Immature natural killer cell (primary cell): ENCODE data around the gene SLC22A23. TPM values are rescaled to one million over a fixed set of nuclear protein-coding genes. Genes with fewer than 3 reads are reported as not detected.

ENCODE experiments used
- DNase-seq, 3 donors: peaks; one replicate each; pipeline ENCODE4 v3.0.0; 2022; ENCODE audit warnings: mixed read lengths in 1 of 3
- H3K27ac Mint-ChIP-seq, 6 donors: one replicate each; pipeline ENCODE4 v1.8.0; 2020; ENCODE audit warnings: mixed read lengths in 6 of 6, mild to moderate bottlenecking in 5 of 6, inconsistent platforms in 4 of 6, moderate library complexity in 3 of 6
- H3K27me3 Mint-ChIP-seq, 3 donors: one replicate each; pipeline ENCODE4 v1.8.0; 2020 to 2021; ENCODE audit warnings: low read depth in 3 of 3, mild to moderate bottlenecking in 3 of 3, mixed read lengths in 3 of 3, moderate library complexity in 3 of 3, inconsistent platforms in 1 of 3
- H3K36me3 Mint-ChIP-seq, 3 donors: one replicate each; pipeline ENCODE4 v1.8.0; 2020; ENCODE audit warnings: mixed read lengths in 3 of 3, inconsistent platforms in 2 of 3, mild to moderate bottlenecking in 2 of 3
- H3K4me1 Mint-ChIP-seq, 2 donors: one replicate each; pipeline ENCODE4 v1.8.0; 2020; ENCODE audit warnings: inconsistent platforms in 2 of 2, mild to moderate bottlenecking in 2 of 2, mixed read lengths in 2 of 2, moderate library complexity in 1 of 2
- H3K4me3 Mint-ChIP-seq, 5 donors: one replicate each; pipeline ENCODE4 v1.8.0; 2020; ENCODE audit warnings: mild to moderate bottlenecking in 5 of 5, mixed read lengths in 5 of 5, inconsistent platforms in 3 of 5, moderate library complexity in 3 of 5
- H3K9me3 Mint-ChIP-seq, 6 donors: one replicate each; pipeline ENCODE4 v1.8.0; 2020; ENCODE audit warnings: mild to moderate bottlenecking in 6 of 6, mixed read lengths in 6 of 6, inconsistent platforms in 4 of 6, moderate library complexity in 3 of 6
- polyA plus RNA-seq, 3 donors: library from polyadenylated mRNA; unstranded; fragments of 300-500 nt; fragmentation: Illumina TruSeq; gene quantifications; one replicate each; pipeline ENCODE4 v1.2.3, GENCODE V29; 2021

The SLC22A23 gene
- polyA plus RNA-seq, 3 donors from 2014 or later: 0.14 to 0.21 TPM; not detected in 1

GRCh38 chr6:3426927-3427686 lies 29.7 kb downstream of the SLC22A23 start:
- H3K9me3 Mint-ChIP-seq: no peaks in the 10 kb centered on the region
- no peak overlapping the region for H3K27ac Mint-ChIP-seq
- no peaks in the 10 kb centered on the region for H3K4me1 Mint-ChIP-seq
- no peak for DNase-seq
- peaks cover 6 to 9% (median 9%) of the 10 kb centered on the region in 3 donors for H3K27me3 Mint-ChIP-seq
- H3K4me3 Mint-ChIP-seq: no peak overlapping the region
- H3K36me3 Mint-ChIP-seq: no peaks in the 10 kb centered on the region

DNA sequence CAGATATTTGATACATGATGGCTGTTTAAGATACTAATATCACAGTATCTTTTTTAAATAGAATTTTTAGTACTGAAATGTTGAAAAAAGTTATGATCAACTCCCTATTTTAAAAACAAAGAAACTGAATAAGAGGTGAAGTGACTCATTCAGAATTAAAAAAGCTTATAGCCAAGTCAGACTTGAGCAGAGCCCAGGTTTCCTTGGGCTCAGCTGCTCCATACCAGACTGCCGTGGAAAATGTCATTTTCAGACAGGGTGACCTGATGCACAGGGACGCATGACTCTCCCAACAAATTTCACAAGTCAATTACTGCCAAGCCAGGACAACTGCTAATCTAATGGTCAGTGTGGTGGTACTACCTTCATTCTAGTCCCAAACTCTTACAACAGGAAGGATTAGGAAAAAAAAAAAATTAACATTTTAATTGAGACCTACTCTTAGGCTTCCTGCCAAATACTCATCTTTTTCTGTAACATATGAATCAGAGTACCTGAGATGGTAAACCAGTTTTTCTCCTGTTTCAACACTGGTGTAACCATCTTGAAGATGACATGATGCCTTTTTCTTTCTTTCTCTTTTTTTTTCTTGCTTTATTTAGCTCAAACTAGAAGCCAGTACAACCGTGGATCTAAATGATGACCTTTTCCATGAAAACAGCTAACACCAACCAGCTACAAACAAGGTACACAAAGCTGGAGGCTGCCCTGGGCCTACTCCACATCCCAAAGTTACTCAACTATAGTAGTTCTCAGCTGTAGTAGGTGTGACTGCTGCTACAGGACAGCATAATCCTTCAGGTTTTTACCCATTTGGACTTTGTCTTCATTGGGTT lies 30.5 kb downstream of the SLC22A23 start:
- DNase-seq: no peak
- Mint-ChIP-seq H3K4me3 (no peak overlapping the region), H3K4me1 (no peaks in the 10 kb centered on the region), H3K27ac (no peak overlapping the region), H3K9me3 (no peaks in the 10 kb centered on the region), H3K27me3 (peaks cover 4 to 9% (median 7%) of the 10 kb centered on the region in 3 donors), H3K36me3 (no peaks in the 10 kb centered on the region)

GRCh38 chr6:3425574-3425973 lies 31.3 kb downstream of the SLC22A23 start:
- peaks cover 4 to 9% (median 7%) of the 10 kb centered on the region in 3 donors for H3K27me3 Mint-ChIP-seq
- H3K4me1 Mint-ChIP-seq: no peaks in the 10 kb centered on the region
- H3K27ac Mint-ChIP-seq: no peak overlapping the region
- H3K36me3 Mint-ChIP-seq: no peaks in the 10 kb centered on the region
- no peak for DNase-seq
- H3K4me3 Mint-ChIP-seq: no peak overlapping the region
- no peaks in the 10 kb centered on the region for H3K9me3 Mint-ChIP-seq

DNA sequence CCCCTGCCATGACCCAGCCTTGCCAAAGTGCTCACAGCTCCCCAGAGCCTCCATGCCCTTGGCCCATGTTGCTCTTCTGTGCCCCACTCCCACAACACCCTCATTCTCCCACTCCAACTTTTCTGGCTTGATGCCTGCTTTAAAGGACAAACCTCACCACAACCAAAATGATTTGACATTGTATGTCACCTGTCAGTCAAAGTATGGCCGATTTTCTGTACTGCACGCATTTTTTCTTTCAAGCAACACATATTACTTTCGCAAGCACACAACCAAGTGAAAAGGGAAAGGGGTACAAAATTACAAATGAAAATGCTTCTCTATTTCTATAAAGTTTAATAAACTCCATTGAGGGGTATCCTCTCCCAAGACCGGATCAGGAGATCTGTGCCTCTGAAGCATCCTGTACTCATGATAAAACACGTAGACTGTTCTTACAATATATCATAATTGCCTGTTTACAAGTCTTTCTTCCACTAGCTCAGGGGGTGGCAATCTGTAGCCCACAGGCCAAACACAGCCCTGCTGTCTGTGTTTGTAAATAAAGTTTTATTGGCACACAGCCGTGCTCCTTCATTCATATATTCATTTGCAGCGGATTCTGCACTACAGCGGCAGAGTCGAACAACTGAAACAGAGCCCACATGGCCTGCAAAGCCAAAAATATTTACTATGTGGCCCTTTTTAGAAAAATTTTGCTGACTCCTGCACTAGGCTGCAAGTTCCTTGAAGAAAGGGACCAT lies 32.5 kb downstream of the SLC22A23 start:
- Mint-ChIP-seq H3K27me3 (peaks cover 4 to 7% (median 5%) of the 10 kb centered on the region in 3 donors), H3K4me1 (no peaks in the 10 kb centered on the region), H3K27ac (no peak overlapping the region), H3K4me3 (no peak overlapping the region), H3K9me3 (no peaks in the 10 kb centered on the region), H3K36me3 (no peaks in the 10 kb centered on the region)
- DNase-seq: no peak

GRCh38 chr6:3423439-3424184 lies 33.2 kb downstream of the SLC22A23 start:
- no peaks in the 10 kb centered on the region for H3K36me3 Mint-ChIP-seq
- no peak overlapping the region for H3K27ac Mint-ChIP-seq
- no peaks in the 10 kb centered on the region for H3K4me1 Mint-ChIP-seq
- no peak overlapping the region for H3K4me3 Mint-ChIP-seq
- no peaks in the 10 kb centered on the region for H3K9me3 Mint-ChIP-seq
- H3K27me3 Mint-ChIP-seq: peaks cover 4 to 7% (median 5%) of the 10 kb centered on the region in 3 donors
- no peak for DNase-seq

GRCh38 chr6:3422435-3423070 lies 34.3 kb downstream of the SLC22A23 start:
- no peaks in the 10 kb centered on the region for H3K4me1 Mint-ChIP-seq
- H3K4me3 Mint-ChIP-seq: no peak overlapping the region
- H3K27ac Mint-ChIP-seq: no peak overlapping the region
- H3K27me3 Mint-ChIP-seq: peaks cover 3 to 4% (median 4%) of the 10 kb centered on the region in 3 donors
- no peaks in the 10 kb centered on the region for H3K9me3 Mint-ChIP-seq
- no peak for DNase-seq
- H3K36me3 Mint-ChIP-seq: no peaks in the 10 kb centered on the region

- no peaks in the 10 kb centered on the region for H3K9me3 Mint-ChIP-seq
- no peaks in the 10 kb centered on the region for H3K4me1 Mint-ChIP-seq
- no peak for DNase-seq
- H3K27me3 Mint-ChIP-seq: peaks cover 0 to 6% (median 4%) of the 10 kb centered on the region in 3 donors
- no peak overlapping the region for H3K27ac Mint-ChIP-seq
- H3K4me3 Mint-ChIP-seq: no peak overlapping the region
- no peaks in the 10 kb centered on the region for H3K36me3 Mint-ChIP-seq
These were observed 34.9 kb downstream of the SLC22A23 start for GRCh38 chr6:3421791-3422434.

DNA sequence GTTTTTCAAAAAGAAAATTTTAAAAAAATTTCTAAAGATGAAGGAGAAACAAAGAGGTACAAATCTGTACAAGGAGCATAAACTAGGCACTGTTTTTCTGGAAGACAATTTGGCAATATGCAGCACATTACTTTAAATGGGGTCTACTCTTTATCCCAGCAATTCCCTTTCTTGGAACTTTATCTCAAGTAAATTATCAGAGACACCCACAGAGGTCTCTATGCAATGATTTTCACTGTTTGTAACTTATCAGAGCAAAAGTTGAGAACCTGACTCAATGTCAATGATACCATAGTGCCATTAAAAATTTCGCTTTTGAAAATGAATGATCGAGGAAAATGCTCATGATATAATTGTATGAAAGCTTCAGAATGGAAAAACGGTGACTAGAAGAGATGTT lies 35.7 kb downstream of the SLC22A23 start:
- no peak overlapping the region for H3K4me3 Mint-ChIP-seq
- H3K27ac Mint-ChIP-seq: no peak overlapping the region
- DNase-seq: no peak
- no peaks in the 10 kb centered on the region for H3K4me1 Mint-ChIP-seq
- no peaks in the 10 kb centered on the region for H3K36me3 Mint-ChIP-seq
- H3K27me3 Mint-ChIP-seq: peaks cover 0 to 6% (median under 1%) of the 10 kb centered on the region in 3 donors
- H3K9me3 Mint-ChIP-seq: no peaks in the 10 kb centered on the region

DNA sequence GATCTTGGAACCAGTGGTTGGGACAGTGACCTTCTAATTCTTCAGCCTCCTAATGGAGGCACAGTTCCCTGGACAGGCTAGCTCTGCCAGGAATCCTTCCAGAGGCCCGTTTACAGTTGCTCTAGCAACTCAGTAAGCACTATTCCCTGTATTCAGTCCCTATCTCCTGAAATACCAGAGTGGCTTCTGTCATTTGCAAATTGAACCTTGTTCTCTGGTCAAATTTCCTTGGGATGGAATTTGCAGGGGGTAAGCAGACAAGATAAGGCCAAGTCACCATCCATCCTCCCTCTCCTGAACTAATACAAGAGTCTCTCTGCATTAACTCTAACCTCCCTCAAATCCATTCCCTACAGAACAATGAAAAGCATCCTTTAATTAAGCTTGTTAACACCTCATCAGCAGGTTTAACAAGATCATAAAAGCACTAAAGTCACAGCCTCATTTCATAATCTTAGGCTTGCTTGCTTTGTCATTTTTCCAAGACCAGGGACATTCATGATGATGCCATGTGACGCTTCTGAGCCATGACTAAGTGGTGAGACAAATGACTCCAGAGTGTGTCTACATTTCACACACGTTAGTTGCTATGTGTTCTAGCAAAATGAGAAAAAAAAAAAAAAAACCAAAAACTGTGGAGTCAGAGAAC lies 37.1 kb downstream of the SLC22A23 start:
- no peak for DNase-seq
- H3K27ac Mint-ChIP-seq: no peak overlapping the region
- no peak overlapping the region for H3K4me3 Mint-ChIP-seq
- no peaks in the 10 kb centered on the region for H3K4me1 Mint-ChIP-seq
- H3K36me3 Mint-ChIP-seq: no peaks in the 10 kb centered on the region
- no peaks in the 10 kb centered on the region for H3K9me3 Mint-ChIP-seq
- H3K27me3 Mint-ChIP-seq: peaks cover 0 to 6% (median 2%) of the 10 kb centered on the region in 3 donors

DNA sequence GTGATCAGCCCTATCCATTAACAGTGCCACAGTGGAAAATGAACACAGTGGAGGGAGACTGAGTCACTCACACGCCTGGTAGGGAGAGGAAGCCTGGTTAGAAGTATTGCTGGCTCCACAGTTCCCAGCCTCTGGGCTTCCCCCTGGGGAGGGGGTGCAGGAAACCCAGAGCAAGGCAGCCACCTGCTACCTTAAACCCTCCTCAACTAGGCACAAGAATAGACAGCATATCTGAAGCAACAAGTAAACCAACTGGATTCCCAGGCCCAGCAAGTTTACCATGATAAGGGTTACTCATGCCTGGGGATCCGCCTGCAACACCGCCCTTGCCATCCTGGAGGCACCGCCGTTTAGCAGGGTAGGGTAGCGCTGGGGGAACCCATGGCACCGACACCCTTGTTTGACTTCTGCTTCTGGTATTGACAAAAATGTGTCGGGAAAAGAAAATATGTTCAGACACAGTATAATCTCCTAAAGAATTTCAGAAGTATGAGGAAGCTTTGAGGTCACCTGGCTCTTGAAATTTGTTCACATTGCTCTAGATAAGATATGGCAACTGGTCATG lies 38.3 kb downstream of the SLC22A23 start:
- peaks cover 0 to 6% (median 3%) of the 10 kb centered on the region in 3 donors for H3K27me3 Mint-ChIP-seq
- no peak for DNase-seq
- H3K4me3 Mint-ChIP-seq: no peak overlapping the region
- no peak overlapping the region for H3K27ac Mint-ChIP-seq
- no peaks in the 10 kb centered on the region for H3K4me1 Mint-ChIP-seq
- no peaks in the 10 kb centered on the region for H3K36me3 Mint-ChIP-seq
- no peaks in the 10 kb centered on the region for H3K9me3 Mint-ChIP-seq

DNA sequence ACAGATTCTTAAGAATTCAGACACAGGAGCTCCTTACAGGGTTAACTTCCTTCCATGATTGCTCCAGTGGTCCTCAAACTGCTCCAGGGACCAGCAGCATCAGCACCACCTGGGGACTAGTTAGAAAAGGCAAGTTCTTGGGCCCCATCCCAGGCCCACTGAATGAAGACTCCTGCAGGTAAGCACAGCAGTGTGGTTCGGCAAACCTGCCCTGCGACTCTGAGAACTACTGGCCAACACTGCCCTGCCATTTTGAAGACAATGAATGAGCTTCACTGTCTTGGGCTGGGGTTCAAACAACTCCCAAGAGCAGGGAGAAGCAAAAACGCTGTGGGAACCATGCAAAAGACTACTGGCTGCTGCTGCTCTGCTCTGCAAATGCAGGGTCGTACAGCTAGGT lies 39.4 kb downstream of the SLC22A23 start:
- Mint-ChIP-seq H3K4me1 (no peaks in the 10 kb centered on the region), H3K36me3 (no peaks in the 10 kb centered on the region), H3K27me3 (peaks cover 0 to 4% (median 3%) of the 10 kb centered on the region in 3 donors), H3K4me3 (no peak overlapping the region), H3K27ac (no peak overlapping the region), H3K9me3 (no peaks in the 10 kb centered on the region)
- no peak for DNase-seq

DNA sequence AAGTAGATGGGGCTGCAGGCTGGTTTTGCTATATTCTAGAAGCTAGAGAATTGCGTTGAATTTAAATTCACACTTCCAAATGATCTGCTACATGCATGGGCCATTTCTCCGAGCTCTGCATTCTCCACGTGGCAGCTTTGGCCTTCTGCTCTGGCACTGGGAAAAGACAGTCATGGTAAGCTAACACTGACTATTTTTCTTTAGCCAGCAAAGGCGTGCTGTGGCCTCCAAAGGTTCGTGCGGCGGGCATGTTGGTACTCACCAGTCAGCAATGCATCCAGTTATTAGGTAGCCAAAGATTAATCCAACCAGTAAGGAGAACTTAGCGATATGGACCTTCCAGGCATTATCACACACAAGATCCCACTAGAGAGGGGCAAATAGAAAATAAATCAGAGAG lies 41.4 kb downstream of the SLC22A23 start:
- DNase-seq: no peak
- Mint-ChIP-seq H3K27ac (no peak overlapping the region), H3K36me3 (no peaks in the 10 kb centered on the region), H3K27me3 (peaks cover 2 to 4% (median 3%) of the 10 kb centered on the region in 3 donors), H3K4me1 (no peaks in the 10 kb centered on the region), H3K4me3 (no peak overlapping the region), H3K9me3 (no peaks in the 10 kb centered on the region)
